Left ventricle myocardium inferior (tissue), 1 donor: ENCODE measurements around the gene ILKAP. TPM values are rescaled to one million over a fixed set of nuclear protein-coding genes. Genes with fewer than 3 reads are reported as not detected.

Experiments
- DNase-seq: peaks from one replicate; pipeline ENCODE4 v3.0.0-alpha.2; 2020
- H3K27ac ChIP-seq: fragments of 200-600 bp; replicated peaks from 2 replicates; pipeline ENCODE4 v1.8.0; 2021
- H3K27me3 ChIP-seq: fragments of 200-600 bp; 2 replicates; pipeline ENCODE4 v1.8.0; 2021; ENCODE audit warnings: low read depth
- H3K36me3 ChIP-seq: fragments of 200-600 bp; 2 replicates; pipeline ENCODE4 v1.8.0; 2021
- H3K4me1 ChIP-seq: fragments of 200-600 bp; 2 replicates; pipeline ENCODE4 v1.8.0; 2021
- H3K4me3 ChIP-seq: fragments of 200-600 bp; 2 replicates; pipeline ENCODE4 v1.8.0; 2021; ENCODE audit warnings: mild to moderate bottlenecking, moderate library complexity
- H3K9me3 ChIP-seq: fragments of 200-600 bp; replicated peaks from 2 replicates; pipeline ENCODE4 v1.8.0; 2021
- CTCF ChIP-seq: fragments of 200-600 bp; IDR thresholded peaks from 2 replicates; pipeline ENCODE4 v1.8.0; 2021; ENCODE audit warnings: antibody characterized with exemption, mild to moderate bottlenecking, borderline replicate concordance
- intact Hi-C: fragments of 100-400 bp; cut with micrococcal nuclease; formaldehyde crosslinking; loops from one replicate; pipeline ENCODE4 v1.11.0; 2022
- total RNA-seq: library from RNA; stranded (reverse); fragmentation: NEBNext Ultra II Directional; extraction: Animal tissue kit (Norgen Biotek cat#: 25700); gene quantifications from one replicate; pipeline ENCODE4 v1.2.1, GENCODE V29; 2021
- donor health status: DM: no; HTN: yes; CAD: no; lungs with severe emphysema.

The ILKAP gene
- total RNA-seq, 1 donor from 2014 or later = 26.5 TPM

- Histone ChIP-seq H3K27ac (no peak overlapping the region), H3K36me3 (no peaks in the 10 kb centered on the region), H3K27me3 (peaks cover 17% of the 10 kb centered on the region), H3K9me3 (no peaks in the 10 kb centered on the region), H3K4me1 (peaks cover 10% of the 10 kb centered on the region), H3K4me3 (no peak overlapping the region)
- intact Hi-C loops = no loop called here
- no peak for DNase-seq
- TF ChIP-seq CTCF = no peak
Measured at GRCh38 chr2:238154570-238154969, 48.9 kb downstream of the ILKAP start.

- peaks cover 3% of the 10 kb centered on the region for H3K27me3 ChIP-seq
- no peaks in the 10 kb centered on the region for H3K9me3 ChIP-seq
- intact Hi-C loops = no loop called here
- no peak for DNase-seq
- H3K36me3 ChIP-seq = no peaks in the 10 kb centered on the region
- no peak overlapping the region for H3K4me3 ChIP-seq
- H3K27ac ChIP-seq = no peak overlapping the region
- no peaks in the 10 kb centered on the region for H3K4me1 ChIP-seq
- TF ChIP-seq CTCF = peak; percentile 12
Measured at GRCh38 chr2:238152771-238153688, 50.5 kb downstream of the ILKAP start.

- no peak overlapping the region for H3K27ac ChIP-seq
- H3K27me3 ChIP-seq = no peaks in the 10 kb centered on the region
- no peaks in the 10 kb centered on the region for H3K9me3 ChIP-seq
- H3K36me3 ChIP-seq = no peaks in the 10 kb centered on the region
- intact Hi-C loops = no loop called here
- H3K4me1 ChIP-seq = no peaks in the 10 kb centered on the region
- TF ChIP-seq CTCF = no peak
- no peak for DNase-seq
- H3K4me3 ChIP-seq = no peak overlapping the region
Measured at GRCh38 chr2:238151628-238152235, 51.8 kb downstream of the ILKAP start.

- no peaks in the 10 kb centered on the region for H3K4me1 ChIP-seq
- no peaks in the 10 kb centered on the region for H3K9me3 ChIP-seq
- intact Hi-C loops = no loop called here
- no peaks in the 10 kb centered on the region for H3K36me3 ChIP-seq
- H3K27ac ChIP-seq = no peak overlapping the region
- TF ChIP-seq CTCF = no peak
- DNase-seq = no peak
- H3K4me3 ChIP-seq = no peak overlapping the region
- no peaks in the 10 kb centered on the region for H3K27me3 ChIP-seq
Measured at GRCh38 chr2:238151205-238151604, 52.3 kb downstream of the ILKAP start.

GRCh38 chr2:238150686-238151085 lies 52.8 kb downstream of the ILKAP start:
- no peaks in the 10 kb centered on the region for H3K9me3 ChIP-seq
- intact Hi-C loops = no loop called here
- no peak overlapping the region for H3K27ac ChIP-seq
- H3K4me1 ChIP-seq = no peaks in the 10 kb centered on the region
- H3K27me3 ChIP-seq = no peaks in the 10 kb centered on the region
- peaks cover 2% of the 10 kb centered on the region for H3K36me3 ChIP-seq
- H3K4me3 ChIP-seq = no peak overlapping the region
- TF ChIP-seq CTCF = no peak
- DNase-seq = no peak
